ENCODE measurements around the gene PDCD4.

Gene PDCD4

GRCh38 chr10:110918269-110918642 lies 46.5 kb downstream of the PDCD4 start:
- in situ Hi-C loops (cut with MboI; ENCODE audit: low sequenced_read_pairs) = no loop called here

- in situ Hi-C loops (cut with MboI; ENCODE audit: low sequenced_read_pairs) = no loop called here
Observed at GRCh38 chr10:110918643-110919348, 47.1 kb downstream of the PDCD4 start, which contains the start of gene BBIP1. Gene BBIP1 (minus strand): TSS chr10:110919180. CDS start chr10:110918157, 1,023 bp downstream.

- in situ Hi-C loops (cut with MboI; ENCODE audit: low sequenced_read_pairs) = no loop called here
Observed at GRCh38 chr10:110919349-110919931, 47.7 kb downstream of the PDCD4 start, which contains the start of gene SHOC2. Gene SHOC2 (plus strand): TSS chr10:110919604. CDS start chr10:110964359, 44,755 bp downstream.

- in situ Hi-C loops (cut with MboI; ENCODE audit: low sequenced_read_pairs) = no loop called here
Observed at GRCh38 chr10:110919971-110920881, 48.5 kb downstream of the PDCD4 start.

GRCh38 chr10:110923856-110924493 lies 52.2 kb downstream of the PDCD4 start:
- in situ Hi-C loops (cut with MboI; ENCODE audit: low sequenced_read_pairs) = no loop called here

DNA sequence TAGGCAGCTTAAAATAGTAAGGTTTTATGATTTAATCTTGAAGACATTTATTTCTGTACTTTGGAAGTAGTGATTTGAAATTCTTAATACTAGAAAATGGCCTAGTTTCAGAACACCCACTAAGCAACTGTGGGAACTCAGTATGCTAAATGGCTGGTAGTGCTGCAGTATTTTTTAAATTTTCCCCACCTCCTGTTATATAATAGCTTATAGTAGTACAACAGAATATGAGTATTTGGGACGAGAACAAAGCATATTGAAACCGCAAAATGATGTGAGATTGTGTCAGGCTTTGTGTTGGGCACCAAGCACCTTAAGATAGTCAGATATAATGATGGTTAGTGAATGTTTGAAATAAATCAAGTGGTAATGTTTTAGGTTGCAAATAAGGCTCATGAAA lies 55.7 kb downstream of the PDCD4 start:
- in situ Hi-C loops (cut with MboI; ENCODE audit: low sequenced_read_pairs) = no loop called here

DNA sequence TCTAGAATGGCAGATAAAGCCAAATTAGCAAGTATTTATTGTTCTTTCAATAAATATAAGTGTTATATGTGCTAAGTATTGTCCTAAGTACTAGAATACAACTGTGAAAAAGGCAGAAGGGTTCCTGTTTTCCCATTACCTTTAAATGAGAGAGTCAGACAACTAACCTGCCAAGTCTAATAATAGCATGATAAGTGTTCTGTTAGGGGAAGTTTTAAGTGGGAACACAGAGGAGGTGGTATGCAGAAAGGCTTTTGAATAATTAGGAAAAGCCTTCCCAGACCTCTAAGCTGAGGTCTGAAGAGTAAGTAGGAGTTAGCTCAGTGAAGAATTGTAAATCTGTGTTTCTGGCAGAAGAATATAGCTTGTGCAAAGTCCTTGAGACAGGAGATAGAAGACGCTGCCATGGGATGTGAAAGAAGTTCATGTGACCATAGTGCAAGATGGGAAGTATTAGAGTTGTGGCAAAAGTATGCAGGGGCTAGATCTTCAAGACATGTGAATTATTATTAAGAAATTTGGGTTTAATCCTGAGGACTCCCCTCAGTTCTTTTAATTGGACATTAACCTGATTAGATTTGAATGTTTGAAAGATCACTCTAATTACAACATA lies 60.1 kb downstream of the PDCD4 start:
- in situ Hi-C loops (cut with MboI; ENCODE audit: low sequenced_read_pairs) = no loop called here

- in situ Hi-C loops (cut with MboI; ENCODE audit: low sequenced_read_pairs) = no loop called here
Observed at GRCh38 chr10:110932505-110933180, 60.9 kb downstream of the PDCD4 start.

- in situ Hi-C loops (cut with MboI; ENCODE audit: low sequenced_read_pairs) = no loop called here
Observed at GRCh38 chr10:110936757-110937156, 65.0 kb downstream of the PDCD4 start.

- in situ Hi-C loops (cut with MboI; ENCODE audit: low sequenced_read_pairs) = no loop called here
Observed at GRCh38 chr10:110939419-110939818, 67.7 kb downstream of the PDCD4 start.

DNA sequence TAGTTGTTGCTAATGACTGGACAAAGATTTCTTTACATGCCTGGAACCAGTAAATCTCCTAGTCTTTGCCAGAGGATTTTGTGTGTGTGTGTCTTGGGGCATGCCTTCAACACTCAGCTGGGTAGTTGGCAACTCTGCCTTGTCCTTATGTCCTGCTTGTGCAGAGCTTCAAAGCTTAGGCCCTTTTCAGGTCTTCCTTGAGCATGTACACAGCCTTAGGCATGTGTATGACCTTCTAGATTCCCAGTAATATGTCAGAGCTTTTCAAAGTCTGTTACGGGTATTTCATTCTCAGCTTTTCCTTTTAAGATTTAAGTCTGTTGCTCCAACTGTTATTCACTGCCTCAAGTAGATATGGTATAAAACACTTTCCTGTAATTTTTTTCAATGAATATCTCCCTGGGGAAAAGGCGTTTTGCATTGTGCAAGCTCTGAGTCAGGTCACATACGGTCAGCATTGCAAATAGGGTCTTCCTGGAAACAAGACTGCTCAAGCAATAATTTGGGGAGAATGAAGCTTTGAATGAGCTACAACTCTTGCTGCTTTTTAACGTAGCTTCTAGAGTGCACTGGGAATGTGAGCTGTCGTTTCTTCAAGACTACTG lies 73.2 kb downstream of the PDCD4 start:
- in situ Hi-C loops (cut with MboI; ENCODE audit: low sequenced_read_pairs) = no loop called here

DNA sequence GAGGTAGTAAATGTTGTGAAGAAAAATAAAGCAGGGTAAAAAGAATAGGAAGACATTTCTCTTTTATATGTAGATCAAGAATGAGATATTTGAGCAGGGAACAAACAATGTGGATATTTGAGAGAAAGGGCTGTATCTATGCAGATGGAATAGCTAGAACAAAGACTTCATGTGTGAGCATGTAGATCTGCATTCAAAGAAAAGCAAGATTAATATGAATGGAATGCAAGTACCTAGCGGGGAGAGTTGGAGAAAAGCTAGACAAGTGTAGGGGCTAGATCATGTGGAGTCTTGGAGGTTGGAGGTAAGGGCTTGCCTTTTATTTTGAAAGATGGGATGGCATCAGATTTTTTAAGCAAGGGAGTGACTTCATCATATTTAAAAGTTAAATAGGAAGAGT lies 74.8 kb downstream of the PDCD4 start:
- in situ Hi-C loops (cut with MboI; ENCODE audit: low sequenced_read_pairs) = no loop called here

- in situ Hi-C loops (cut with MboI; ENCODE audit: low sequenced_read_pairs) = no loop called here
Observed at GRCh38 chr10:110947061-110947595, 75.4 kb downstream of the PDCD4 start.
